ENCODE measurements around the gene PLEKHA4.
"Not testable (repeated sequence)": the region's sequence is repeated elsewhere in the genome, so short reads cannot be mapped to it uniquely, and the experiment has no call there.

The PLEKHA4 gene

GRCh38 chr19:48868114-48868886 is at the start of gene PLEKHA4:
TSS of gene PLEKHA4 (minus strand) at chr19:48868617. CDS start at chr19:48867620, 997 bp downstream.
- peak; percentile 83 for DNase-seq

- no peak for DNase-seq
These were observed 49.7 kb upstream of the PLEKHA4 start for GRCh38 chr19:48918071-48918470.

- DNase-seq: no peak
These were observed 47.3 kb upstream of the PLEKHA4 start for GRCh38 chr19:48915757-48916156.

- no peak for DNase-seq
These were observed 45.8 kb upstream of the PLEKHA4 start for GRCh38 chr19:48914181-48914580.

GRCh38 chr19:48913114-48913889 is 44.9 kb upstream of the PLEKHA4 start:
- no peak for DNase-seq

GRCh38 chr19:48910803-48911202 is 42.4 kb upstream of the PLEKHA4 start:
- no peak for DNase-seq

- not testable (repeated sequence) for DNase-seq
These were observed 41.1 kb upstream of the PLEKHA4 start for GRCh38 chr19:48909424-48910077.

GRCh38 chr19:48907671-48908070 is 39.3 kb upstream of the PLEKHA4 start:
- no peak for DNase-seq

GRCh38 chr19:48906324-48906723 is 37.9 kb upstream of the PLEKHA4 start:
- DNase-seq: no peak

GRCh38 chr19:48905664-48906063 is 37.2 kb upstream of the PLEKHA4 start:
- DNase-seq: no peak

- not testable (repeated sequence) for DNase-seq
These were observed 35.4 kb upstream of the PLEKHA4 start for GRCh38 chr19:48903788-48904187.

- DNase-seq: not testable (repeated sequence)
These were observed 33.9 kb upstream of the PLEKHA4 start for GRCh38 chr19:48902291-48902690.

GRCh38 chr19:48900477-48901406 is 32.3 kb upstream of the PLEKHA4 start:
- no peak for DNase-seq

GRCh38 chr19:48899781-48900476 is 31.5 kb upstream of the PLEKHA4 start, which contains the start of gene NUCB1:
TSS of gene NUCB1 (plus strand) at chr19:48900312. CDS start at chr19:48900797, 485 bp downstream.
- DNase-seq: peak; percentile 100

GRCh38 chr19:48899386-48899749 is 31.0 kb upstream of the PLEKHA4 start:
- not testable (repeated sequence) for DNase-seq

- no peak for DNase-seq
These were observed 28.8 kb upstream of the PLEKHA4 start for GRCh38 chr19:48897181-48897580.

GRCh38 chr19:48896191-48896720 is 27.8 kb upstream of the PLEKHA4 start:
- no peak for DNase-seq

GRCh38 chr19:48895226-48895625 is 26.8 kb upstream of the PLEKHA4 start:
- DNase-seq: no peak

GRCh38 chr19:48890551-48890950 is 22.1 kb upstream of the PLEKHA4 start:
- no peak for DNase-seq

- not testable (repeated sequence) for DNase-seq
These were observed 21.1 kb upstream of the PLEKHA4 start for GRCh38 chr19:48889496-48889895.

GRCh38 chr19:48887861-48888612 is 19.6 kb upstream of the PLEKHA4 start:
- DNase-seq: no peak
